Measurements from ENCODE around the gene PEF1. TPM values are rescaled to one million over a fixed set of nuclear protein-coding genes. Genes with fewer than 3 reads are reported as not detected.

PEF1 gene
- total RNA-seq, 5 donors from 2014 or later (not counting 1 experiment from before 2014, with no cell fraction given) = 38.7 to 49.8 (median 42.4) TPM

DNA sequence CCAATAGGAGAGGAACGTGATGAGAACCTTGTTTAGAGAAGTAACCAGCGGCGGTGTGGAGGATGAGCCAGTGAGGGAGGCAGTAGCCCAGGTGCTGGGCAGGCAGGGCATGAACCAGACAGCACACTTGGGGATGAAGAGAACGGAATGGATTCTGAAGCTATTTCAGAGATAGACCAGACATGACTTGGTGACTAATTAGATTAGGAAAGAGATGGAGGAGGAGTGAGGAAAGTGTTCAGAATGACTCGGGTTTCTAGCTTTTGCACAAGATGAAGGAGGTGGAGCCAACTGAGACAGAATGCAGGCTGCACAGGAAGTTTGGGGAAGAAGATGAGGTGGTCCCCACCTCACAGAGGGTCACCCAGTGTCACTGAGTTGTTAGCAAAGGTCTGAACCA is 5.1 kb downstream of the PEF1 start:
- H3K27ac ChIP-seq (ENCODE audit: low read length) = no peak overlapping the region
- H3K4me3 Mint-ChIP-seq = no peak overlapping the region
- POLR2A ChIA-PET = no interaction called here
- no peaks in the 10 kb centered on the region for H3K9me3 ChIP-seq
- H3K36me3 ChIP-seq (ENCODE audit: control insufficient read depth in 2 of 2, extremely low read depth in 1 of 2, insufficient read depth in 1 of 2, low read length in 1 of 2) = peaks cover 2 to 22% of the 10 kb centered on the region in 2 donors
- H3K36me3 Mint-ChIP-seq = peaks cover 4% of the 10 kb centered on the region
- H3K27me3 Mint-ChIP-seq = no peaks in the 10 kb centered on the region
- CTCF ChIA-PET = no interaction called here
- peaks cover 11 to 44% (median 38%) of the 10 kb centered on the region in 3 donors for H3K4me1 Mint-ChIP-seq
- ATAC-seq (replicated peaks in 1 of 4) (no peak), DNase-seq (no peak)
- WGBS (ENCODE audit: insufficient coverage) = 76% methylated on average over 4 of the region's 5 CpGs
- no peak overlapping the region for H3K4me3 ChIP-seq (ENCODE audit: control insufficient read depth in 1 of 2, extremely low read depth in 1 of 2, low read length in 1 of 2)
- no peaks in the 10 kb centered on the region for H3K27me3 ChIP-seq (replicated peaks in 1 of 2; ENCODE audit: control insufficient read depth in 2 of 2, extremely low read depth in 1 of 2, insufficient read depth in 2 of 2, low read length in 1 of 2)
- H3K9me3 Mint-ChIP-seq = no peaks in the 10 kb centered on the region
- peaks cover 9 to 43% of the 10 kb centered on the region in 2 experiments for H3K4me1 ChIP-seq (ENCODE audit: control insufficient read depth in 1 of 2, extremely low read depth in 1 of 2, insufficient read depth in 2 of 2, low read length in 2 of 2)
- no peak overlapping the region for H3K27ac Mint-ChIP-seq

DNA sequence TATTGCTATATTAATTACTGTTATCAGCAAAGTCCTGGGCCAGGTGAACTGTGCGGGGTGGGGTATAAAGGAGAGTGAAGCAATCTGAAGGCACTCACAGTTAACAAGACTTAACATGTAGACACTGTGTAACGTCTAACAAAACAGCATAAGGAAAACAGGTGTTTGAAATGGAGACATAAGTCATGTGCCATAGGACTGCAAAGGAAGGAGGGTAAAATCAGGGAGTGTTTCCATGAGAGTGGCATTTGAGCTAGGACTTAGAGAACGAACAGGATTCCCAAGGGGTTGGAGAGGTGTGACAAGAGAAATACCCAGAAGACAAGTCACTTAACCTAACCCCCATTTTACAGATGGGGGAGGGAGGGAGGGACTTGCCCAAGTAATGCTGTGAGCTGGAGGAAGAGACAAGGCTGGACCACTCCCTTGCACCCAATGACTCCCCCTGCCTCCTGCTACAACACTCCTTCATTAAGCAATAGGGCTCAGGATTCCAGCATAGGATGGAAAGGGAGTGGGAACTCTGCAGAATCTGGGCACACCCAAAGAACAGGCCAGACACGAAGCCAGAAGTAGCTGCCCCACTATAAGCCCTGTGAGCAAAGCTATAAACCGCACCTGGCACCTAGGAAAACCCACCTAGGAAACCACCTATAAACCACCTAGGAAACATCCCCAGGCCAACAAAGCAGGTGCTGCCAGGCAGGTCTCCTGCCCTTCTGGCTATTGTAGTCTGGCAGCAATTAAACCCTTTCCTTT is 6.6 kb downstream of the PEF1 start:
- 63% methylated on average over 2 of the region's 5 CpGs for WGBS (ENCODE audit: insufficient coverage)
- H3K27ac Mint-ChIP-seq = no peak overlapping the region
- POLR2A ChIA-PET = interaction anchor here in 1 of 2 donors (0.5 kb wide), 1 partner anchor 470 kb away, joined by 5 read pairs; the partner anchor contains the start of gene KPNA6
- H3K27me3 ChIP-seq (replicated peaks in 1 of 2; ENCODE audit: control insufficient read depth in 2 of 2, extremely low read depth in 1 of 2, insufficient read depth in 2 of 2, low read length in 1 of 2) = no peaks in the 10 kb centered on the region
- H3K4me3 Mint-ChIP-seq = no peak overlapping the region
- H3K36me3 ChIP-seq (ENCODE audit: control insufficient read depth in 2 of 2, extremely low read depth in 1 of 2, insufficient read depth in 1 of 2, low read length in 1 of 2) = peaks cover 2 to 34% of the 10 kb centered on the region in 2 donors
- H3K36me3 Mint-ChIP-seq = peaks cover 5% of the 10 kb centered on the region
- H3K27ac ChIP-seq (ENCODE audit: low read length) = no peak overlapping the region
- ATAC-seq (replicated peaks in 1 of 4) = peak in 1 of 4 experiments; percentile 45
- no peaks in the 10 kb centered on the region for H3K9me3 Mint-ChIP-seq
- peaks cover 0 to 32% of the 10 kb centered on the region in 2 experiments for H3K4me1 ChIP-seq (ENCODE audit: control insufficient read depth in 1 of 2, extremely low read depth in 1 of 2, insufficient read depth in 2 of 2, low read length in 2 of 2)
- H3K4me3 ChIP-seq (ENCODE audit: control insufficient read depth in 1 of 2, extremely low read depth in 1 of 2, low read length in 1 of 2) = no peak overlapping the region
- no peak for DNase-seq
- CTCF ChIA-PET = interaction anchor here in 1 of 2 donors (0.7 kb wide), 1 partner anchor 1076 kb away, joined by 8 read pairs; no protein-coding TSS in a partner anchor
- H3K27me3 Mint-ChIP-seq = no peaks in the 10 kb centered on the region
- H3K9me3 ChIP-seq = no peaks in the 10 kb centered on the region
- H3K4me1 Mint-ChIP-seq = peaks cover 0 to 31% (median 25%) of the 10 kb centered on the region in 3 donors

DNA sequence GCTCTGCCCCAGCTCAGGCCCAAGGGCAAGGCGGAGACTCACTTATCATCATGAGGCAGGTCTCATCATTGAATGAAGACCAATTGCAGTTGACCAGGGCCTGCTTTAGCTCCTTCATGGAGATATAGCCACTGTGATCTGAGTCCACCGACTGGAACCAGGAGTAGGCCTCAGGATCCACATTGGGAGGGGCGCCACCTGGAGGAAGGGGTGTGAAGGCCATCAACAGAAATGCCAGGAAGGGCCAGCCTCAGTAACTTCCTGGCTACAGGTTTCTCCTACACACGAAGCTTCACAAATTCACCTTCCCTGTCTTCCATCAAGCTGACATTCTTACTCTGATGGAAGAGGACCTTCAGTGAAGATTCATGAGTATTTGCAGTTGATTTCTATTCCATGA is 11.6 kb downstream of the PEF1 start:
- no peaks in the 10 kb centered on the region for H3K27me3 ChIP-seq (replicated peaks in 1 of 2; ENCODE audit: control insufficient read depth in 2 of 2, extremely low read depth in 1 of 2, insufficient read depth in 2 of 2, low read length in 1 of 2)
- Mint-ChIP-seq H3K36me3 (peaks cover 32% of the 10 kb centered on the region), H3K27ac (no peak overlapping the region), H3K9me3 (no peaks in the 10 kb centered on the region), H3K4me3 (no peak overlapping the region), H3K4me1 (peaks cover 0 to 22% (median 16%) of the 10 kb centered on the region in 3 donors), H3K27me3 (no peaks in the 10 kb centered on the region)
- ChIA-PET CTCF (interaction anchor here in 1 of 2 donors (0.7 kb wide), 1 partner anchor 1764 kb away, joined by 3 read pairs; no protein-coding TSS in a partner anchor), POLR2A (no interaction called here)
- H3K27ac ChIP-seq (ENCODE audit: low read length) = no peak overlapping the region
- peaks cover 8 to 77% of the 10 kb centered on the region in 2 donors for H3K36me3 ChIP-seq (ENCODE audit: control insufficient read depth in 2 of 2, extremely low read depth in 1 of 2, insufficient read depth in 1 of 2, low read length in 1 of 2)
- peaks cover 0 to 11% of the 10 kb centered on the region in 2 experiments for H3K4me1 ChIP-seq (ENCODE audit: control insufficient read depth in 1 of 2, extremely low read depth in 1 of 2, insufficient read depth in 2 of 2, low read length in 2 of 2)
- no peak overlapping the region for H3K4me3 ChIP-seq (ENCODE audit: control insufficient read depth in 1 of 2, extremely low read depth in 1 of 2, low read length in 1 of 2)
- H3K9me3 ChIP-seq = no peaks in the 10 kb centered on the region
- ATAC-seq (replicated peaks in 1 of 4) (no peak), DNase-seq (peak in 8 of 35 experiments; percentile 12 to 27 (median 22))
- WGBS (ENCODE audit: insufficient coverage) = 86% methylated on average over 1 of the region's 4 CpGs

DNA sequence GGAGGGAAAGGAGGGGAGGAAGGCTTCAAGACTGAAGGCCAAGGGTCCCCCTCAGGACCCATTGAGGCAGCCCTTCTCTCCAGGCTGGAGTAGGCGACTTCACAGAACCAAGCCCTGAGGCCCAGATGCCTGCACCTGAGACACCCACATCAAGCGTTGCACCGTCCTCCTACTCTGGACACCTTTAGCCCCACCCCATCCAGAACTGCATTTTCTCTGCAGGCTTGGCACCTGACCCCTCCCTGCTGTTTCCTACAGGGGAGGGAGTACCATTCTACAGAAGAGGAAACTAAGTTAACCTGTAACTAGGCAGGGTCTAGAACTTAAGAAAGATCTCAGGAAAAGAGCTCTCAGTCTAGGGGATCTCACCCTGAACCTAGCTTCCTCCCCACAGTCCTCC is 12.0 kb downstream of the PEF1 start:
- Histone ChIP-seq H3K9me3 (no peaks in the 10 kb centered on the region), H3K27ac (ENCODE audit: low read length) (no peak overlapping the region), H3K4me1 (ENCODE audit: control insufficient read depth in 1 of 2, extremely low read depth in 1 of 2, insufficient read depth in 2 of 2, low read length in 2 of 2) (peaks cover 0 to 8% of the 10 kb centered on the region in 2 experiments), H3K36me3 (ENCODE audit: control insufficient read depth in 2 of 2, extremely low read depth in 1 of 2, insufficient read depth in 1 of 2, low read length in 1 of 2) (peaks cover 12 to 78% of the 10 kb centered on the region in 2 donors), H3K4me3 (ENCODE audit: control insufficient read depth in 1 of 2, extremely low read depth in 1 of 2, low read length in 1 of 2) (no peak overlapping the region), H3K27me3 (replicated peaks in 1 of 2; ENCODE audit: control insufficient read depth in 2 of 2, extremely low read depth in 1 of 2, insufficient read depth in 2 of 2, low read length in 1 of 2) (no peaks in the 10 kb centered on the region)
- WGBS (ENCODE audit: insufficient coverage) = 100% methylated on average over 1 of the region's 3 CpGs
- DNase-seq (no peak), ATAC-seq (replicated peaks in 1 of 4) (no peak)
- Mint-ChIP-seq H3K4me1 (peaks cover 0 to 18% (median 16%) of the 10 kb centered on the region in 3 donors), H3K4me3 (no peak overlapping the region), H3K9me3 (no peaks in the 10 kb centered on the region), H3K36me3 (peaks cover 37% of the 10 kb centered on the region), H3K27ac (no peak overlapping the region), H3K27me3 (no peaks in the 10 kb centered on the region)
- POLR2A ChIA-PET = no interaction called here
- CTCF ChIA-PET = no interaction called here

DNA sequence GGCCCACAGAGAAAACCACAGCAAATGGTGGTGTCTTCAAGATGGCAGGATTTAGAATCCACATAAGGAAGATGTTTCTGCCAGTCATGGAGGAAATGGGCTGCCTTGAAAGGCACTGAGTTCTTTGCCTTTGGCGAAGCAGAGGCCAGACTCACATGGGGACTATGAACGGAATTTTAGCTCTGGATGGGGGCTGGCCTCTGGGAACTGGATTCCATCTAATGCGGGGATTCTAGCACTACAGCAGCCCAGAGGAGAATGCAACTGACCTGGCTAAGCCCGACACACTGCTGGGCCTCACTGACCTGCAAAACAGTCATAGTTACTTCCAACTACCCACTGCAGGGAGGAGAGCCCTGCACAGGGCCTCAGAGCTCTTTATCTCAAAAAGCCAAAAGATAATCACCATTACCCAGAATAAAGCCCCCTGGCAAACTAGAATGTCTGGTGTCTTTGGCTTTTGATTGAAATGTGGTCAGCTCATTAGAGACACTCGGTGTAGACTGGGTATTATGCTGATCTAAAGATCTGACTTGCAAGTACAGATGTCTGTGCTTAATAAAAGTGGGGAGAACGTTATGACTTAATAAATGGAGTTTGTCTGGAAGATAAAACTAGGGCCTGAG is 15.6 kb downstream of the PEF1 start:
- no peaks in the 10 kb centered on the region for H3K27me3 Mint-ChIP-seq
- no peaks in the 10 kb centered on the region for H3K4me1 ChIP-seq (ENCODE audit: control insufficient read depth in 1 of 2, extremely low read depth in 1 of 2, insufficient read depth in 2 of 2, low read length in 2 of 2)
- no peaks in the 10 kb centered on the region for H3K9me3 ChIP-seq
- ChIA-PET CTCF (no interaction called here), POLR2A (interaction anchor here in 1 of 2 donors (0.7 kb wide), 1 partner anchor 65 kb away, joined by 3 read pairs; no protein-coding TSS in a partner anchor)
- H3K4me3 Mint-ChIP-seq = no peak overlapping the region
- DNase-seq (no peak), ATAC-seq (replicated peaks in 1 of 4) (no peak)
- H3K9me3 Mint-ChIP-seq = no peaks in the 10 kb centered on the region
- no peak overlapping the region for H3K4me3 ChIP-seq (ENCODE audit: control insufficient read depth in 1 of 2, extremely low read depth in 1 of 2, low read length in 1 of 2)
- no peak overlapping the region for H3K27ac ChIP-seq (ENCODE audit: low read length)
- H3K4me1 Mint-ChIP-seq = peaks cover 0 to 3% (median 0%) of the 10 kb centered on the region in 3 donors
- peaks cover 9 to 71% of the 10 kb centered on the region in 2 donors for H3K36me3 ChIP-seq (ENCODE audit: control insufficient read depth in 2 of 2, extremely low read depth in 1 of 2, insufficient read depth in 1 of 2, low read length in 1 of 2)
- WGBS (ENCODE audit: insufficient coverage) = 100% methylated on average over 5 of the region's 6 CpGs
- no peak overlapping the region for H3K27ac Mint-ChIP-seq
- H3K27me3 ChIP-seq (replicated peaks in 1 of 2; ENCODE audit: control insufficient read depth in 2 of 2, extremely low read depth in 1 of 2, insufficient read depth in 2 of 2, low read length in 1 of 2) = no peaks in the 10 kb centered on the region
- H3K36me3 Mint-ChIP-seq = peaks cover 39% of the 10 kb centered on the region

DNA sequence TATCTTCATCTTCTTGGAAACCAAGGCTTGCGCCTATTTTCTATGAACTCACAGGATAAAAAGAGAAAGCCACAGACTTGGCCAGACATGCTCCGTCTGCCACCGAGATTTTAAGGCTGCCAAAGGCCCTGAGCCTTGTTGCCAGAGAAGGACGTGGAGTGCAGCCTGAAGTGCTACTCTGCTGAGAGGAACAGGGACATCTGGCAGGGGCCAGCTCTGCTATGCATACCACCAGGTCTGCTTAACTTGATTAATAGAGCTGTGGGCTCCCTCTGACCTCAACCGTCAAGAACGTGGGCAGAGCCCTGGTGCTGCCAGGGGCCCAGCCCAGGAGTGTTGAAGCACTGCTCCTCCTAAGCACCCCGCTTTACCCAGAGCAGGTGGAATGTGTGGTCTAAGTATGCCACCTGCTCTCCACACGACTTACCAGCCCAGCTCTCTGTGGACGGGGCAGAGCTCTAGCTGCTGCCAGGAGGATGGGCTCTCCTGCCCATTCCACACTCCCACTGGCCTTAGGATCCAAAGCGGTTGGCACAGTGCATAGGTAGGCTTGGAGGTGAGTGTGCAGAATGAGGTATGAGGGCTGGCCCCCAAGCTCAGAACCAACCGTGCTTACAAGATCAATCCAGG is 16.6 kb downstream of the PEF1 start:
- WGBS (ENCODE audit: insufficient coverage) = 88% methylated on average over 9 of the region's 11 CpGs
- no peak overlapping the region for H3K27ac ChIP-seq (ENCODE audit: low read length)
- no peaks in the 10 kb centered on the region for H3K27me3 Mint-ChIP-seq

More for the DNA sequence above, 16.6 kb downstream of the PEF1 start:
- H3K27me3 ChIP-seq (replicated peaks in 1 of 2; ENCODE audit: control insufficient read depth in 2 of 2, extremely low read depth in 1 of 2, insufficient read depth in 2 of 2, low read length in 1 of 2) = no peaks in the 10 kb centered on the region
- Mint-ChIP-seq H3K27ac (no peak overlapping the region), H3K4me3 (no peak overlapping the region), H3K4me1 (peaks cover 0 to 3% (median 0%) of the 10 kb centered on the region in 3 donors), H3K36me3 (peaks cover 44% of the 10 kb centered on the region), H3K9me3 (no peaks in the 10 kb centered on the region)
- no peak overlapping the region for H3K4me3 ChIP-seq (ENCODE audit: control insufficient read depth in 1 of 2, extremely low read depth in 1 of 2, low read length in 1 of 2)
- H3K9me3 ChIP-seq = no peaks in the 10 kb centered on the region
- no peaks in the 10 kb centered on the region for H3K4me1 ChIP-seq (ENCODE audit: control insufficient read depth in 1 of 2, extremely low read depth in 1 of 2, insufficient read depth in 2 of 2, low read length in 2 of 2)
- ChIA-PET CTCF (interaction anchor here in 1 of 2 donors (0.6 kb wide), 1 partner anchor 13 kb away, joined by 4 read pairs; no protein-coding TSS in a partner anchor), POLR2A (no interaction called here)
- ATAC-seq (replicated peaks in 1 of 4) = no peak
- no peak for DNase-seq
- peaks cover 9 to 64% of the 10 kb centered on the region in 2 donors for H3K36me3 ChIP-seq (ENCODE audit: control insufficient read depth in 2 of 2, extremely low read depth in 1 of 2, insufficient read depth in 1 of 2, low read length in 1 of 2)

Data from T-cell (primary cell).